Measurements from ENCODE around the gene AHSA1. TPM values are rescaled to one million over a fixed set of nuclear protein-coding genes. Genes with fewer than 3 reads are reported as not detected.
A peak's percentile ranks its signal among the peaks of the same experiment; 100 is the strongest.
"Not testable (repeated sequence)": the region's sequence is repeated elsewhere in the genome, so short reads cannot be mapped to it uniquely, and the experiment has no call there.

AHSA1 gene
- 74.7 TPM for total RNA-seq (ENCODE audit: unreplicated experiment)
- long read RNA-seq, transcript AHSA1-201 (9 exons, 1,402 nt), result major isoform, 33 of 39 reads
- long read RNA-seq, partial matches to known transcripts, result 1 of 39 reads
- long read RNA-seq, other reads (novel, unspliced or antisense), result 3 of 39 reads

DNA sequence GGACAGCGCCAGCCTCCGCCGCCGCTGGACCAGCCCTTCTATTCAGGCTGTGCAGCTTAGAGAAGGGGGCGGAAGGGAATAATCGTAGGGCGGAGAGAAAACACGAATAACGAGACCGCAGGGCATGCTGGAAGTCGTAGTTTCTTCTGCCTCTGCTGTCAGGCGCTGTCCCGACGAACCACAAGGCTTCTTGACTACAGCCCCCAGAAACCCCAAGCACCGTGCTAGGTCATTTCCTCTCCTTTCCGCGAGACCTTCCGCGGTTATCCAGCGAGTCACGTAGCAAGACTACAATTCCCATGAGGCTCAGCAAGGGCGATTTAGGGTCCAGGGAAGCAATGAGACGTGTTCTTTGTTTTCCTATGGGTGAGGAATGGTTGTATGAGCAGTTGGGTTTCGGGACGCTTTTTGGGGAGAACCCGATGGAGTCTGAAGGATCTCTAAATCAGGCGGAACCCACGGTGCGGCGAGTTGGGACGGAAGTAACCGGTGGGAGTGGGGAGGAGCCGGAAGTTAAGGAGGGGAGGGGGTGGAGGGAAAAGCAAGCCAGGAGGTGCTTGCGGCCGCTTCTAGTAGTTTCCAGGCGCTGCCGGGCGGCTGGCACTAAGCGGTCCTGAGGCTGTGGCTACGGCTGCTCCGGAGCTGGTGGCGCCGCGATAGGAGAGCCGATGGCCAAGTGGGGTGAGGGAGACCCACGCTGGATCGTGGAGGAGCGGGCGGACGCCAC lies at the start of gene AHSA1, which contains the start of gene VIPAS39:
Gene AHSA1, plus strand, starts transcription at position 572 of the 727 bp plus-strand sequence. Its CDS starts 97 bp downstream, at position 669.
Gene VIPAS39, minus strand, starts transcription at position 80 of the 727 bp plus-strand sequence. CDS start 3,499 bp downstream, outside the sequence.
- Mint-ChIP-seq H3K27ac (ENCODE audit: unreplicated experiment) (peak within 1 kb of the TSS; percentile 100), H3K4me3 (ENCODE audit: unreplicated experiment) (peak within 1 kb of the TSS; percentile 100), H3K4me1 (ENCODE audit: unreplicated experiment) (peaks cover 29% of the 10 kb centered on the region), H3K36me3 (ENCODE audit: low read depth, unreplicated experiment) (peaks cover 39% of the 10 kb centered on the region), H3K9me3 (ENCODE audit: unreplicated experiment) (no peaks in the 10 kb centered on the region), H3K27me3 (ENCODE audit: unreplicated experiment) (peaks cover 4% of the 10 kb centered on the region)
- TF ChIP-seq, protein P1, sequence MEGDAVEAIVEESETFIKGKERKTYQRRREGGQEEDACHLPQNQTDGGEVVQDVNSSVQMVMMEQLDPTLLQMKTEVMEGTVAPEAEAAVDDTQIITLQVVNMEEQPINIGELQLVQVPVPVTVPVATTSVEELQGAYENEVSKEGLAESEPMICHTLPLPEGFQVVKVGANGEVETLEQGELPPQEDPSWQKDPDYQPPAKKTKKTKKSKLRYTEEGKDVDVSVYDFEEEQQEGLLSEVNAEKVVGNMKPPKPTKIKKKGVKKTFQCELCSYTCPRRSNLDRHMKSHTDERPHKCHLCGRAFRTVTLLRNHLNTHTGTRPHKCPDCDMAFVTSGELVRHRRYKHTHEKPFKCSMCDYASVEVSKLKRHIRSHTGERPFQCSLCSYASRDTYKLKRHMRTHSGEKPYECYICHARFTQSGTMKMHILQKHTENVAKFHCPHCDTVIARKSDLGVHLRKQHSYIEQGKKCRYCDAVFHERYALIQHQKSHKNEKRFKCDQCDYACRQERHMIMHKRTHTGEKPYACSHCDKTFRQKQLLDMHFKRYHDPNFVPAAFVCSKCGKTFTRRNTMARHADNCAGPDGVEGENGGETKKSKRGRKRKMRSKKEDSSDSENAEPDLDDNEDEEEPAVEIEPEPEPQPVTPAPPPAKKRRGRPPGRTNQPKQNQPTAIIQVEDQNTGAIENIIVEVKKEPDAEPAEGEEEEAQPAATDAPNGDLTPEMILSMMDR (IDR thresholded peaks at IDR 0.05; ENCODE audit: unreplicated experiment), result no peak
- peak; percentile 88 for DNase-seq (ENCODE audit: low spot score)

DNA sequence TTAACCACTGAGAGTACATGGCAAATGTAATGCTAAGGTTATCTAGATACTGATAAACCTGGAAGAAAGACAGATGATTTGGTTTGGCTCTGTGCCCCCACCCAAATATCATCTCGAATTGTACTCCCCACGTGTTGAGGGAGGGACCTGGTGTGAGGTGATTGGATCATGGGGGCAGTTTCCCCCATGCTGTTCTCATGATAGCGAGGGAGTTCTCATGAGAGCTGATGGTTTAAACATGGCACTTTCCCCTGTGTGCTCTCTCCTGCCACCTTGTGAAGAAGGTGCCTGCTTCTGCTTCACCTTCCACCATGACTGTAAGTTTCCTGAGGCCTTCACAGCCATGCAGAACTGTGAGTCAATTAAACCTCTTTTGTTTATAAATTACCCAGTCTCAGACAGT lies 48.8 kb upstream of the AHSA1 start:
- TF ChIP-seq, protein P1 (IDR thresholded peaks at IDR 0.05; ENCODE audit: unreplicated experiment), result no peak
- no peak overlapping the region for H3K4me3 Mint-ChIP-seq (ENCODE audit: unreplicated experiment)
- no peaks in the 10 kb centered on the region for H3K27me3 Mint-ChIP-seq (ENCODE audit: unreplicated experiment)
- peak; percentile 7 for DNase-seq (ENCODE audit: low spot score)
- H3K4me1 Mint-ChIP-seq (ENCODE audit: unreplicated experiment), result no peaks in the 10 kb centered on the region
- H3K36me3 Mint-ChIP-seq (ENCODE audit: low read depth, unreplicated experiment), result no peaks in the 10 kb centered on the region
- no peak overlapping the region for H3K27ac Mint-ChIP-seq (ENCODE audit: unreplicated experiment)
- H3K9me3 Mint-ChIP-seq (ENCODE audit: unreplicated experiment), result no peaks in the 10 kb centered on the region

DNA sequence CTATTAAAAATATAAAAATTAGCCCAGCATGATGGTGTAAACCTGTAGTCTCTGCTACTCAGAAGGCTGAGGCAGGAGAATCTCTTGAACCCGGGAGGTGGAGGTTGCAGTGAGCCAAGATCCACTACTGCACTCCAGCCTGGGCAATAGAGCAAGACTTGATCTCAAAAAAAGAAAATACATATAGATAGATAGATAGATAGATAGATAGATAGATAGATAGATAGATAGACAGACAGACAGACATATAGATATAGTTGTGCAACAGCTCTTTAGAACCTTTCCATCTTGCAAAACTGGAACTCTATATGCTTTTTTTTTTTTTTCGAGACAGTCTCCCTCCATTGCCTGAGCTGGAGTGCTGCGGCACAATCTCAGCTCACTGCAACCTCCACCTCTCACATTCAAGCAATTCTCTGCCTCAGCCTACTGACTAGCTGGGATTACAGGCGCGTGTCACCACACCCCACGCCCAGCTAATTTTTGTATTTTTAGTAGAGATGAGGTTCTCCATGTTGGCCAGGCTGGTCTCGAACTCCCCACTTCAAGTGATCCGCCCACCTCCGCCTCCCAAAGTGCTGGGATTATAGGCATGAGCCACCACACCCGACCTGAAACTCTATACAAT lies 42.4 kb upstream of the AHSA1 start:
- H3K4me3 Mint-ChIP-seq (ENCODE audit: unreplicated experiment); H3K36me3 Mint-ChIP-seq (ENCODE audit: low read depth, unreplicated experiment); H3K27me3 Mint-ChIP-seq (ENCODE audit: unreplicated experiment); DNase-seq (ENCODE audit: low spot score); H3K4me1 Mint-ChIP-seq (ENCODE audit: unreplicated experiment); H3K9me3 Mint-ChIP-seq (ENCODE audit: unreplicated experiment); H3K27ac Mint-ChIP-seq (ENCODE audit: unreplicated experiment): not testable (repeated sequence)

DNA sequence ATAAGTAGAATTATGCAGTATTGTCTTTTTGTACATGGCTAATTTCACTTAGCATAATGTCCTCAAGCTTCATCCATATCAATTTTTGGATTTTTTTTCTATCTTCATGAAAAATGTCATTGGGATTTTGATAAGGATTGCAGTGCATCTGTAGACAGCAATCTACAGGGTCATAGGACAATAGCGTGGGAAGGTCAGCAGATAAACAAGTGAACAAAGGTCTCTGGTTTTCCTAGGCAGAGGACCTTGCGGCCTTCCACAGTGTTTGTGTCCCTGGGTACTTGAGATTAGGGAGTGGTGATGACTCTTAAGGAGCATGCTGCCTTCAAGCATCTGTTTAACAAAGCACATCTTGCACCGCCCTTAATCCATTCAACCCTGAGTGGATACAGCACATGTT lies 41.8 kb upstream of the AHSA1 start:
- not testable (repeated sequence) for H3K27ac Mint-ChIP-seq (ENCODE audit: unreplicated experiment); H3K4me3 Mint-ChIP-seq (ENCODE audit: unreplicated experiment); H3K4me1 Mint-ChIP-seq (ENCODE audit: unreplicated experiment); H3K27me3 Mint-ChIP-seq (ENCODE audit: unreplicated experiment); H3K9me3 Mint-ChIP-seq (ENCODE audit: unreplicated experiment); H3K36me3 Mint-ChIP-seq (ENCODE audit: low read depth, unreplicated experiment); DNase-seq (ENCODE audit: low spot score)

DNA sequence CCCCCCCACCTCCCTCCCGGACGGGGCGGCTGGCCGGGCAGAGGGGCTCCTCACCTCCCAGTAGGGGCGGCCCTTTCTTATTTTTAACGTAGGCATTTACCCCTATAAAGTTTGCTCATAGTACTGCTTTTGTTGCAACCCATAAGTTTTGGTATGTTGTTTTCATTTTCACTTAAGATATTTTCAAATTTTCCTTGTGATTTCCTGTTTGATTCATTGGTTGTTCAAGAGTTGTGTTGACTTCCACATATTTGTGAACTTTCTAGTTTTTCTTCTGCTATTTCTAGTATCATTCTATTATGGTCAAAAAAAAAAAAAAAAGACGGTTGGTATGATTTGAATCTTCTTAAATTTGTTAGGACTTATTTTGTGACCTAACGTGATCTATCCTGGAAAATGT lies 41.1 kb upstream of the AHSA1 start:
- Mint-ChIP-seq H3K27ac (ENCODE audit: unreplicated experiment) (no peak overlapping the region), H3K9me3 (ENCODE audit: unreplicated experiment) (no peaks in the 10 kb centered on the region), H3K27me3 (ENCODE audit: unreplicated experiment) (no peaks in the 10 kb centered on the region), H3K4me1 (ENCODE audit: unreplicated experiment) (no peaks in the 10 kb centered on the region), H3K36me3 (ENCODE audit: low read depth, unreplicated experiment) (peaks cover 12% of the 10 kb centered on the region), H3K4me3 (ENCODE audit: unreplicated experiment) (no peak overlapping the region)
- TF ChIP-seq, protein P1 (IDR thresholded peaks at IDR 0.05; ENCODE audit: unreplicated experiment), result no peak
- DNase-seq (ENCODE audit: low spot score), result no peak

DNA sequence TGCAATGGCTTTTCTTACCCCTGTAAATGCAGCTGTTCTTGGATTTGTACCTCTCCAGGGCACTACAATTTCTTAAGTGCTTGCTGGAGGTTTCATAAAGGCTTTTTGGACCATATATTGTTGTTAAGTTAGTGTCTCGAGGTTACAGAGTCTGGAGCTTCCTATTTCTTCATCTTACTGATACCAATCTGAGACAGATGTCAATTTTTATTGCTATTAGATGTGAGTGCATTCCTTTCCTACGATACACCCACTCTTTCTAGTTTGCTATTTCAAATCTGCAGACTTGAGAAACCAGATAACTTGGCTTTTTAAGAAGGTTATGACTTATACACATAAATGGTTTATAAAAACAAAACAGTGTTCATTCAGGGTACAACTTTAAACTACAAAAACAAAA lies 36.7 kb upstream of the AHSA1 start:
- Mint-ChIP-seq H3K4me1 (ENCODE audit: unreplicated experiment) (no peaks in the 10 kb centered on the region), H3K27ac (ENCODE audit: unreplicated experiment) (no peak overlapping the region), H3K9me3 (ENCODE audit: unreplicated experiment) (no peaks in the 10 kb centered on the region), H3K27me3 (ENCODE audit: unreplicated experiment) (no peaks in the 10 kb centered on the region), H3K36me3 (ENCODE audit: low read depth, unreplicated experiment) (peaks cover 38% of the 10 kb centered on the region), H3K4me3 (ENCODE audit: unreplicated experiment) (no peak overlapping the region)
- TF ChIP-seq, protein P1 (IDR thresholded peaks at IDR 0.05; ENCODE audit: unreplicated experiment), result no peak
- no peak for DNase-seq (ENCODE audit: low spot score)

Data from endothelial cell (in vitro differentiated cells).